Smooth muscle cell (in vitro differentiated cells): Measurements from ENCODE around the gene ADCY3. TPM values are rescaled to one million over a fixed set of nuclear protein-coding genes. Genes with fewer than 3 reads are reported as not detected.

ENCODE experiments used
- DNase-seq: peaks from one replicate; lab custom pipeline; 2025; ENCODE audit not compliant: unreplicated experiment; lab: John Stamatoyannopoulos, UW
- H2AFZ ChIP-seq: fragments of 200-600 bp; sonication (generic); 2 replicates; pipeline ENCODE4 v1.6.0; 2016; ENCODE audit warnings: antibody characterized with exemption, low read depth, mild to moderate bottlenecking
- H3F3A ChIP-seq: fragments of 200-600 bp; sonication (generic); 2 replicates; pipeline ENCODE4 v1.6.0; 2017; ENCODE audit warnings: antibody characterized with exemption, low read depth
- H3K27ac ChIP-seq: fragments of 200-600 bp; sonication (generic); 2 replicates; pipeline ENCODE4 v1.5.1; 2016; ENCODE audit warnings: low read depth, mild to moderate bottlenecking
- H3K27me3 ChIP-seq: fragments of 200-600 bp; sonication (generic); 2 replicates; pipeline ENCODE4 v1.6.1; 2016; ENCODE audit warnings: low read depth, mild to moderate bottlenecking
- H3K36me3 ChIP-seq: fragments of 200-600 bp; sonication (generic); 2 replicates; pipeline ENCODE4 v1.5.1; 2016; ENCODE audit warnings: low read depth
- H3K4me1 ChIP-seq: fragments of 200-600 bp; sonication (generic); 2 replicates; pipeline ENCODE4 v1.5.1; 2016; ENCODE audit warnings: low read depth
- H3K4me2 ChIP-seq: fragments of 200-600 bp; sonication (generic); 2 replicates; pipeline ENCODE4 v1.6.0; 2016; ENCODE audit warnings: mild to moderate bottlenecking
- H3K4me3 ChIP-seq: fragments of 200-600 bp; sonication (generic); 2 replicates; pipeline ENCODE4 v1.5.1; 2016; ENCODE audit warnings: mild to moderate bottlenecking
- H3K79me2 ChIP-seq: fragments of 200-600 bp; sonication (generic); 2 replicates; pipeline ENCODE4 v1.6.0; 2016; ENCODE audit warnings: low read depth, mild to moderate bottlenecking
- H3K9ac ChIP-seq: fragments of 200-600 bp; sonication (generic); 2 replicates; pipeline ENCODE4 v1.6.0; 2016; ENCODE audit warnings: low read depth
- H3K9me3 ChIP-seq: fragments of 200-600 bp; sonication (generic); replicated peaks from 2 replicates; pipeline ENCODE4 v1.5.1; 2016; ENCODE audit warnings: low read depth
- H4K20me1 ChIP-seq: fragments of 200-600 bp; sonication (generic); 2 replicates; pipeline ENCODE4 v1.6.0; 2016; ENCODE audit warnings: low read depth
- WGBS: methylation state at CpG from one replicate; pipeline ENCODE4 v1.1.7; 2016; ENCODE audit warnings: low lambda C conversion rate; 5-methylcytosine and 5-hydroxymethylcytosine counted together
- polyA plus RNA-seq: library from polyadenylated mRNA; unstranded; fragments of >200 nt; fragmentation: Nextera tagmentation; extraction: Ambion mirVana; gene quantifications from 2 replicates; pipeline ENCODE4 v1.2.1, GENCODE V29; 2016
- total RNA-seq: library from RNA; depleted of rRNA; stranded (reverse); fragments of >200 nt; gene quantifications from 2 replicates; pipeline ENCODE4 v1.2.3, GENCODE V29; 2014
- TF ChIP-seq, protein P1 (sequence below): fragments of 200-600 bp; sonication (generic); IDR thresholded peaks from 2 replicates; pipeline ENCODE4 v1.5.1; 2017; ENCODE audit warnings: borderline replicate concordance, mild to moderate bottlenecking, antibody characterized with exemption; ENCODE audit not compliant: insufficient read depth, poor library complexity, severe bottlenecking

Gene ADCY3
- total and polyA plus RNA-seq, 2 experiments from 2014 or later, result 20.8 to 41.7 TPM

GRCh38 chr2:24955921-24956320 is 35.9 kb upstream of the ADCY3 start:
- Histone ChIP-seq H3K27me3 (no peaks in the 10 kb centered on the region), H3K9ac (no peak overlapping the region), H2AFZ (no peak overlapping the region), H3K79me2 (no peaks in the 10 kb centered on the region), H3F3A (no peaks in the 10 kb centered on the region), H3K4me1 (no peaks in the 10 kb centered on the region), H3K27ac (no peak overlapping the region), H3K9me3 (peaks cover 9% of the 10 kb centered on the region), H4K20me1 (no peaks in the 10 kb centered on the region), H3K4me3 (no peak overlapping the region), H3K4me2 (no peak overlapping the region), H3K36me3 (peaks cover 39% of the 10 kb centered on the region)
- TF ChIP-seq, protein P1, sequence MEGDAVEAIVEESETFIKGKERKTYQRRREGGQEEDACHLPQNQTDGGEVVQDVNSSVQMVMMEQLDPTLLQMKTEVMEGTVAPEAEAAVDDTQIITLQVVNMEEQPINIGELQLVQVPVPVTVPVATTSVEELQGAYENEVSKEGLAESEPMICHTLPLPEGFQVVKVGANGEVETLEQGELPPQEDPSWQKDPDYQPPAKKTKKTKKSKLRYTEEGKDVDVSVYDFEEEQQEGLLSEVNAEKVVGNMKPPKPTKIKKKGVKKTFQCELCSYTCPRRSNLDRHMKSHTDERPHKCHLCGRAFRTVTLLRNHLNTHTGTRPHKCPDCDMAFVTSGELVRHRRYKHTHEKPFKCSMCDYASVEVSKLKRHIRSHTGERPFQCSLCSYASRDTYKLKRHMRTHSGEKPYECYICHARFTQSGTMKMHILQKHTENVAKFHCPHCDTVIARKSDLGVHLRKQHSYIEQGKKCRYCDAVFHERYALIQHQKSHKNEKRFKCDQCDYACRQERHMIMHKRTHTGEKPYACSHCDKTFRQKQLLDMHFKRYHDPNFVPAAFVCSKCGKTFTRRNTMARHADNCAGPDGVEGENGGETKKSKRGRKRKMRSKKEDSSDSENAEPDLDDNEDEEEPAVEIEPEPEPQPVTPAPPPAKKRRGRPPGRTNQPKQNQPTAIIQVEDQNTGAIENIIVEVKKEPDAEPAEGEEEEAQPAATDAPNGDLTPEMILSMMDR, result no peak
- no peak for DNase-seq

GRCh38 chr2:24955232-24955631 is 35.2 kb upstream of the ADCY3 start:
- H3K4me2 ChIP-seq, result no peak overlapping the region
- H2AFZ ChIP-seq, result no peak overlapping the region
- no peaks in the 10 kb centered on the region for H3F3A ChIP-seq
- H3K9ac ChIP-seq, result no peak overlapping the region
- peaks cover 39% of the 10 kb centered on the region for H3K36me3 ChIP-seq
- H3K4me1 ChIP-seq, result no peaks in the 10 kb centered on the region
- H3K27me3 ChIP-seq, result no peaks in the 10 kb centered on the region
- DNase-seq, result no peak
- H3K4me3 ChIP-seq, result no peak overlapping the region
- TF ChIP-seq, protein P1, result no peak
- peaks cover 9% of the 10 kb centered on the region for H3K9me3 ChIP-seq
- no peak overlapping the region for H3K27ac ChIP-seq
- no peaks in the 10 kb centered on the region for H3K79me2 ChIP-seq
- H4K20me1 ChIP-seq, result no peaks in the 10 kb centered on the region

DNA sequence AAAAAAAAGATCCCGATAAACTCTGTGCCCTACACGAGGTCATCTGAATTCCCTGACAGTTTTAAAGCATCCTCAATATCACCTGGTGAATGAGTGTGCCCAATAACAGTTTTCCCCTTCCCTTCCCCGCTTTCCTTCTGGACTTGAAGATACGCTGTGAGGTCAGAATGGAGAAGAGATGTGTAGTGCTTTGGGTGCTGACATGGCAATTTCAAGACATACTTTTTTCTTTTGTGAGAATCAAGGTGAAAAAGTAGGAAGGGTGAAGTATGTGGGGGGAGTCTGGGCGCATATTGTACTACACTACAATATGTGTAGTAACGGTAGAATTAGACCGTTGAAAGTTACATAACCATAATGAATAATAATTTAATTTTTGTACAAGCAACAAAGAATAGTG is 30.1 kb upstream of the ADCY3 start:
- no peak for DNase-seq
- H2AFZ ChIP-seq, result no peak overlapping the region
- no peak overlapping the region for H3K27ac ChIP-seq
- H3F3A ChIP-seq, result no peaks in the 10 kb centered on the region
- WGBS, result 97% methylated on average over 7 of the region's 7 CpGs
- no peak overlapping the region for H3K9ac ChIP-seq
- H3K36me3 ChIP-seq, result peaks cover 4% of the 10 kb centered on the region
- no peak overlapping the region for H3K4me3 ChIP-seq
- H3K4me1 ChIP-seq, result no peaks in the 10 kb centered on the region
- H4K20me1 ChIP-seq, result no peaks in the 10 kb centered on the region
- H3K79me2 ChIP-seq, result no peaks in the 10 kb centered on the region
- H3K4me2 ChIP-seq, result no peak overlapping the region
- H3K9me3 ChIP-seq, result peaks cover 2% of the 10 kb centered on the region
- no peaks in the 10 kb centered on the region for H3K27me3 ChIP-seq
- TF ChIP-seq, protein P1, result no peak

DNA sequence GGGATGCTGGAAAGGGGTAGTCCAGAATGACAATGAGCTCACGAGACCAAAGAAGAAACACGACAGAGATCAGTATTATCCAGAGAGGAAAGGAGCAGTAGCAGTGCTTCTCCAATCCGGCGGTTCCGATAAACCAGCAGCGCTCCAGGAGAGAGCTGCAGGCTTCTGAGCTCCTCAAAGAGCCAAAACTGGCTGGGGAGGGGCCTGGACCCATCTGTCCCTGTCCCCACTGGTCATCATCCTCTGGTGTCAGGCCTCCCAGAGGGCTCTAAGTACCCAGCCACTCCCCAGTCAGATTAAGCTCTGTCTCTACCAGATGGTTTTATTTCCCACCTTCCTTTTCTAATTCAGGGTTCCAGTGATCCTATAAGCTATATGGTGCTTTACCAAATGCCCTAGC is 28.5 kb upstream of the ADCY3 start:
- no peaks in the 10 kb centered on the region for H4K20me1 ChIP-seq
- no peak overlapping the region for H2AFZ ChIP-seq
- TF ChIP-seq, protein P1, result no peak
- no peak overlapping the region for H3K27ac ChIP-seq
- H3K79me2 ChIP-seq, result no peaks in the 10 kb centered on the region
- DNase-seq, result no peak
- no peak overlapping the region for H3K4me3 ChIP-seq
- H3K9me3 ChIP-seq, result no peaks in the 10 kb centered on the region
- no peak overlapping the region for H3K9ac ChIP-seq
- no peaks in the 10 kb centered on the region for H3F3A ChIP-seq
- H3K4me1 ChIP-seq, result no peaks in the 10 kb centered on the region
- no peaks in the 10 kb centered on the region for H3K27me3 ChIP-seq
- WGBS, result 98% methylated on average over 6 of the region's 6 CpGs
- no peaks in the 10 kb centered on the region for H3K36me3 ChIP-seq
- no peak overlapping the region for H3K4me2 ChIP-seq
